CD4-positive, alpha-beta T cell treated with Interleukin-4 for 1 hour (primary cell): ENCODE results near the gene NOS3.

Experiments used
- DNase-seq, 2 donors: peaks; one replicate each; pipeline ENCODE4 v3.0.0-alpha.2; 2020 to 2022

The NOS3 gene

DNA sequence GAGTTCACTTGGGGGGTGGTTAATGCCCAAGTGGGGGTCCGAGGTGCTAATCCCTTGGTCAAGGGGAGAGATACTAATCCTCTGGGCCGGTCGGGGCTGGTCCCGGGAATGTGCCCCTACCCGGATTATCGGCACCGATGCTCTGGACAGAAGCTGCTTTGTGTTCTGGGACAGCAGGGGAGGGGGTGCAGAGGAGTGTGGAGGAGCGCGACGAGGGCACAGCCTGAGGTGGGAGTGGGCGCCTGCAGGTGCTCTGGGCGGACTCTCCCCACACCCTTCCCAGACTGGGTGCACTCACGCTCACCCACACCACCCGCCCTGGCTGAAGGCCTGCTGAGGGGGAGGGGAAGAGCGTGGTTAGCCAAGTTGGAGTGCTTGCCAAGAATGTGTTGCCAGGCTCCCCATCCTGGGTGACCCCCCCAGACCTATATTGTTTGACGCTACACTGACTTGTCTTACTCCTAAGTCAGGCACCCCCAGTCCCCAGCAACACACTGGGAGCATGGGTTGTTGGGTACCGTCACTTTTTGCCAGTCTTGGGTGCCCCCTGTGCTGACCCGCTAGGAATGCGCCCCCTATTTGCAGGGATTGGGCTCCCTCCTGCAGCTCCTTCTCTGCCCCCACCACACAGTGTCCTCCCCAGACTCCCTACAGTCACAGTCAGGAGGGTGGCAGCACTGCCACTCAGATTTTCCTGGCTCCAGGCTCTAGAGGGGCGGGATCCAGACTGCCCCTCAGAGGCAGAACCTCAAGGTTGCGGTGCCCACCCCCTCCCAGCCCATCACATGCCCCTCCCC lies 69.8 kb downstream of the NOS3 start:
- DNase-seq, result no peak

DNA sequence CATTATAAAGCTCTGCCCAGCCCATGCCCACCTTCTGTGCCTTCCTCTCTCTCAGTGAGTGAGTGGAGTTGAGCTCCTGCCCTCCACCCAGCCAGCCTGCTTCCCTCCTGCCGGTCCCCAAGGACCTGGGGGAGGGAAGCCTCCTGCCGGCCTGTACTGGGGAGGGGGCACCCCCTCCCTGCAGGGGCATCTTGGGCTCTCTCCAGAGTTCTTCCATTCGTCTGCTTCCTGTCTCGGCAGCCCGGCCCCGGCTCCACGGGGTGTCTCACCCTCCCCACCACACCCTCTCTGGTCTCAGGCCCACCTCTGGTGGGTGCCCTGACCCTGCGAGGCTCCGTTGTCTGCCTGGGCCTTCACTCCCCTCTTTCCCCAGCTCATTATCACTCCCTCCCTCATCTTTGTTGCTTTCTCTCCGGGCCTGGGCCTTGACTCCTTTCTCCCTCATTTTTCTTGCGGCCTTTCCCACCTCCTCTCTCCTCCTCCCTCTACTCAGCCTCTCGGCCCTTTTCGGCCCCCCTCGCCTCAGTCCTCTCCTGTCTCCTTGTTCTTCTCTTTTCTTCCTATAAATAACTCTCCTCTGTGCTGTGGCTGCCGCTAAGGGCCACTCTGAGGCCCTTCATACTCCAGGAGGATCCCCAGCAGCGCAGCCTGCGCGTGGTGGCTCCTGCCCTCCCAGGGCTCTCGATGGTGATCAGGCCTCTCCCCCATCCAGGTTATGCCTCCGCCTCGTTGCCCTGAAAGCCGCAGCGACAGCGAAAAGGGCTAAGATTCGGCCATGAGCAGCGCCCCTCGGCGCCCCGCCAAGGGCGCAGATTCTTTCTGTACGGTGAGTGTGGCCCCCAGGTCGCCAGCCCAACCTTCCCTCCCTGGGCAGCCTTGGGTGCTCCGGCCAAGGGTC lies 70.6 kb downstream of the NOS3 start:
- no peak for DNase-seq

DNA sequence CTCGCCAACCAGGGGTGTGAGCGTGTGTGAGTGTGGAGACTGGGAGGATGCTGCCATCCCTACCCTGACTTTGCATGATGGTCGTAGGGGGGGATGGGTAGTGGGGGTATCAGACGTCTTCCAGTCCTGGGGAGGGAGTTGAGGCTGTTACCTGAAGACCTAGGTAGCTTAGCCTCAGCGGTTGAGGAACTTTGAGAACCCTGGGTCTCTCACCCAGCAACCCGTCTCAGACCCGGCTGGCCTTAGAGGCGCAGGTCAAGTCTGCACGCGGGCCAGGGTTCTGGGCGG lies 71.2 kb downstream of the NOS3 start:
- DNase-seq, result no peak

DNA sequence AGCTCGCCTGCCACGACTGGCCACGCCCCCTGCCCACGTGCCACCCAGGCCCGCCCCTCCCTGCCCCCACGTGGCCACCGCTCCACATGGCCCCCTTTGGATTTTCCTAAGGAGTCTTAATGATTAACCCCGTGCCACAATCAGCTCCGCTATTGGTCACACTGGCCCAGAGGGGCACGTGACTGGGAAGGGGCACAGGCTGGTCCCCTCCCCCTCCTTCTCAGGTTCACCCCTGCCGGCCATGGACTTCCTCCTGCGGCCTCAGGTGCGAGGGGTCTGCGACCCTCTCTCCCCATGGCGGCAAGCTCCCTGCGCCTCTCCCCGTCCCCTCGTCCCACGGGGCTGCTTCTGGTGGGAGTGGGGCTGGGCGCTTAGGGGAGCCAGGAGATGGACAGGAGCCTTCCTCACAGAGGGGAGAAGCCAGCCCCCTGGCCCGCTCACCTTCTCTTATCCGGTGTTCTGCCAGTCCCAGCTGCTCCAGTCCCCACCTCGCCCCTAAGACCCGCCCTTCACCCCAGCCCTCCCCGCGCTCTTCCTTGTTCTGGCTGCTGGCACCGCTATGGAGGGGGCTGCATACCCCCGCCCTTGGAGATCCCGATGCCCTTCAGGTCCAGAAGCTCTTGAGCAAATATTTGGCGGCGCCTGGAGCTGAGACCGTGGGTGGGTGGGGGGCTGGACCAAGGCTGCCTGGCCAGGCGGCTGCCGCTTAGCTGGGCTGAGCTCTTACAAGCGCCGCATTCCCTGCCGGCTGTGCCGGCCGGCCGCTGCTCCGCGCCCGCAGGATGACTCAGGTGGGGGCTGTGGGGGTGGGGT lies 71.8 kb downstream of the NOS3 start:
- DNase-seq, result no peak

DNA sequence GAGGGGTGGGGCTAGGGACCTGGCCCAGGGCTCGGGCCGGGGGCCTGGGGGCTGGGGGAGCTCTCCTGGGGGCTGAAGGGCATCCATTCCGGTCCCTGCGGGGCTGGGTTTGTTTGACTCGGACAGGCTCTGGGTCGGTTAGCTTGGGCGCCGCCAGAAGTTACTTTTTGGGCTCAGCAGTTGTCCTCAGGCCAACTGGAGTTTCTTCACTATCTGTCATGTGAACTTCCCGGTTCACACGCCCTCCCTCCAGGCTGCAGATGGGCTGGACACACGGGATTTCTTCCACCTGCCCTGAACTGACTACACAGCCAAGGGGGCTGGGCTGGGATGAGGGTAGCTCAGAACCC lies 72.4 kb downstream of the NOS3 start:
- no peak for DNase-seq
